Measurements from ENCODE around the gene GPR89A. TPM values are rescaled to one million over a fixed set of nuclear protein-coding genes. Genes with fewer than 3 reads are reported as not detected.
"Not testable (repeated sequence)": the region's sequence is repeated elsewhere in the genome, so short reads cannot be mapped to it uniquely, and the experiment has no call there.

Gene GPR89A
- total RNA-seq, 1 experiment from 2014 or later = 19.5 TPM

DNA sequence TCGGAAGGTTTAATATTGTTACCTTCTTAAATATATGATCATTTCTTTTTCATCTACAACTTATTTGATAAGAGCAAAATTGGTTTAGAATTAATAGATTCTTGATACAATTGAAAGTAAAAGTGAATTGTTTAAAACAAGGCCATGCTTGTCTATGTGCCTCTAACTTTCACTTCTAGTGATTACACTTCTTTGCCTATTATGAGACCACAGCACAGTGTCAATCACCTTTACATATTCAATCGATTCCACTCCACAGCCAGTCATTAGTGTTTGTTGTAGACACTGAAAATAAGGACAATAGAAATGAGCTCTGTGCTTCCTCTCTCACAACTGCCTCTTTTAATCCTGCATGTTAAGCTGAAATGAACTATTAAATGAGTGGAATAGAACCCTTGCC, 34.1 kb downstream of the GPR89A start:
- H3K4me2 ChIP-seq (ENCODE audit: low read length); H3K4me3 ChIP-seq (replicated peaks in 1 of 2; ENCODE audit: low read depth in 1 of 2, low read length in 2 of 2); intact Hi-C loops (cut with micrococcal nuclease); H3K27me3 ChIP-seq (ENCODE audit: insufficient read depth, low read length); H3K36me3 ChIP-seq (ENCODE audit: control insufficient read depth in 1 of 2, insufficient read depth in 2 of 2, low read length in 2 of 2); RAD21 ChIA-PET (ENCODE audit: low non-redundant PET in 1 of 2, low total read pairs in 2 of 2, uncharacterized antibody in 2 of 2, unreplicated experiment in 2 of 2); POLR2A ChIA-PET; DNase-seq (ENCODE audit: low read depth, low spot score); H2AFZ ChIP-seq (ENCODE audit: low read depth, low read length, poor library complexity, severe bottlenecking); BruUV-seq (replicated peaks); CTCF ChIA-PET; H3K9ac ChIP-seq (ENCODE audit: low read length); H3K4me1 ChIP-seq (ENCODE audit: control insufficient read depth in 1 of 2, insufficient read depth in 2 of 2, low read length in 2 of 2); H3K9me3 ChIP-seq (ENCODE audit: control insufficient read depth in 1 of 2, insufficient read depth in 1 of 2, low read depth in 1 of 2, low read length in 2 of 2); H3K9me2 ChIP-seq (ENCODE audit: insufficient read depth); H4K20me1 ChIP-seq (ENCODE audit: insufficient read depth); H3K27ac ChIP-seq (ENCODE audit: low read depth, low read length); ATAC-seq; H3K79me2 ChIP-seq (ENCODE audit: insufficient read depth, low read length): not testable (repeated sequence)

DNA sequence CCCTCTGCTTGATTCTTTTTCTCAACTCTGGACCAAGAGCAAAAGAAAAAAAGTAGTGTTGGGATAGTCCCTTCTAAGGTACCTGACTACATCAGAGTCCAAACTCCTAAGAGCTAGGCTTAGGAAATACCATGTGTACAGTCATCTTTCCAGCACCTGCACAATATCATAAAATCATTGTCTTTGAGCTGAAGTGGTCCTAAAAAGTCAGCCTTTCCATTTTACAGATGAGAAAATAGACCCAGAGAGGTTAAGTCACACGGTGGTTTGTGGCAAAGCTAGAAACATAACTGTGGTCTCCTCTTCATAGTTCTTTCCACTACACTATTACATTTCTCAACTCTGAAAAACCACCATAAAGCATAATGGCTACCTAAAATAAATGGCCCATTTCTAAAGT, 36.2 kb downstream of the GPR89A start:
- H2AFZ ChIP-seq (ENCODE audit: low read depth, low read length, poor library complexity, severe bottlenecking); DNase-seq (ENCODE audit: low read depth, low spot score); H3K27me3 ChIP-seq (ENCODE audit: insufficient read depth, low read length); H3K9me2 ChIP-seq (ENCODE audit: insufficient read depth); CTCF ChIA-PET; H3K79me2 ChIP-seq (ENCODE audit: insufficient read depth, low read length); H3K4me3 ChIP-seq (replicated peaks in 1 of 2; ENCODE audit: low read depth in 1 of 2, low read length in 2 of 2); POLR2A ChIA-PET; RAD21 ChIA-PET (ENCODE audit: low non-redundant PET in 1 of 2, low total read pairs in 2 of 2, uncharacterized antibody in 2 of 2, unreplicated experiment in 2 of 2); H3K36me3 ChIP-seq (ENCODE audit: control insufficient read depth in 1 of 2, insufficient read depth in 2 of 2, low read length in 2 of 2); H3K9ac ChIP-seq (ENCODE audit: low read length); H3K9me3 ChIP-seq (ENCODE audit: control insufficient read depth in 1 of 2, insufficient read depth in 1 of 2, low read depth in 1 of 2, low read length in 2 of 2); H3K4me2 ChIP-seq (ENCODE audit: low read length); H3K27ac ChIP-seq (ENCODE audit: low read depth, low read length); intact Hi-C loops (cut with micrococcal nuclease); H4K20me1 ChIP-seq (ENCODE audit: insufficient read depth); BruUV-seq (replicated peaks); ATAC-seq; H3K4me1 ChIP-seq (ENCODE audit: control insufficient read depth in 1 of 2, insufficient read depth in 2 of 2, low read length in 2 of 2): not testable (repeated sequence)

DNA sequence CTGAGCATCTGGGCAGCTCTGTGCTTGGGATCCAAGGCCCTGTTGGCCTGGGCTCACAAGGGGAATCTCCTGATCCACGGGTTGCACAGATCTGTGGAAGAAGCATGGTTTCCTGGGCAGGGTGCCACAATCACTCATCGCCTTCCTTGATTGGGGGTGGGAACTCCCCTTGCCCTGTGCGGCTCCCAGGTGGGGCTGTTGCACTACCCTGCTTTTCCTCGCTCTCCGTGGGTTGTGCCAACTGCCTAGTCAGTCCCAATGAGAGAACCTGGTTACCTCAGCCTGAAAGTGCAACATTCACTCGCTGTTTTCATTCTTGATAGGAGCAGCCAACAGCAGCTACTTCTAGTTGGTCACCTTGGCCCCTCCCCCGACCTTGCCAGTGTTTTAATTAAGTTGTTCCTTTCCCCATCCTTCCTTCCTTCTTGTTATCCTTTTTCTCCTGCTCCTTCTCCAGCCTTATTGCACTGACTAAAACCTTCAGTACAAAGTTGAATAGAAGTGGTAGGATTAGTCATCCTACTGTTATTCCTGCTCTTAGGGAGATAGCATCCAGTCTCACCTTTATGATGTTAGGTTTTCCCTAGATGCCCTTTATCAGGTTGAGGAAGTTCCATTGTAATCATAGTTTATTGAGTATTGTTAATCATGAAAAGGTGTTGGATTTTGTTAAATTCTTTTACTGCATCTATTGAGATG, 48.6 kb downstream of the GPR89A start:
- RAD21 ChIA-PET (ENCODE audit: low non-redundant PET in 1 of 2, low total read pairs in 2 of 2, uncharacterized antibody in 2 of 2, unreplicated experiment in 2 of 2); POLR2A ChIA-PET; H3K9ac ChIP-seq (ENCODE audit: low read length); H2AFZ ChIP-seq (ENCODE audit: low read depth, low read length, poor library complexity, severe bottlenecking); ATAC-seq; H3K9me2 ChIP-seq (ENCODE audit: insufficient read depth); H3K9me3 ChIP-seq (ENCODE audit: control insufficient read depth in 1 of 2, insufficient read depth in 1 of 2, low read depth in 1 of 2, low read length in 2 of 2); H3K79me2 ChIP-seq (ENCODE audit: insufficient read depth, low read length); DNase-seq (ENCODE audit: low read depth, low spot score); H3K4me1 ChIP-seq (ENCODE audit: control insufficient read depth in 1 of 2, insufficient read depth in 2 of 2, low read length in 2 of 2); H3K27me3 ChIP-seq (ENCODE audit: insufficient read depth, low read length); BruUV-seq (replicated peaks); H3K4me2 ChIP-seq (ENCODE audit: low read length); H4K20me1 ChIP-seq (ENCODE audit: insufficient read depth); H3K4me3 ChIP-seq (replicated peaks in 1 of 2; ENCODE audit: low read depth in 1 of 2, low read length in 2 of 2); H3K36me3 ChIP-seq (ENCODE audit: control insufficient read depth in 1 of 2, insufficient read depth in 2 of 2, low read length in 2 of 2); CTCF ChIA-PET; intact Hi-C loops (cut with micrococcal nuclease); H3K27ac ChIP-seq (ENCODE audit: low read depth, low read length): not testable (repeated sequence)

DNA sequence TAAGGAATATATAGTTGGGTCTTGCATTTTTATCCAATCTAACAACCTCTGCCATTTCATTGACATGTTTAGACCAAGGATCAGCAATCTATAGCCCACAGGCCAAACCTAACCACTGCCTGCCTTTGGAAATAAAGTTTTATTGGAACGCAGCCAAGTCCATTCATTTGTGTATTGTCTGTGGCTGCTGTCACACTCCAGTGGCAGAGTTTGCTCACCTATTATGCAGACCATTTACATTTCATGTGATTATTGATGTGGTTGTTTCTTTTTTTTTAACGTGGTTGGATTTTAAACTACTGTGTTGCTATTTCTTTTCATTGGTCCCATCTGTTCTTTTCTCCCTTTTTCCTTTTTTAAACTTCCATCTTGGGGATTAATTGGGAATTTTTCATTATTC, 54.7 kb downstream of the GPR89A start:
- intact Hi-C loops (cut with micrococcal nuclease); H3K27me3 ChIP-seq (ENCODE audit: insufficient read depth, low read length); RAD21 ChIA-PET (ENCODE audit: low non-redundant PET in 1 of 2, low total read pairs in 2 of 2, uncharacterized antibody in 2 of 2, unreplicated experiment in 2 of 2); H2AFZ ChIP-seq (ENCODE audit: low read depth, low read length, poor library complexity, severe bottlenecking); BruUV-seq (replicated peaks); H3K9ac ChIP-seq (ENCODE audit: low read length); H3K27ac ChIP-seq (ENCODE audit: low read depth, low read length); H4K20me1 ChIP-seq (ENCODE audit: insufficient read depth); ATAC-seq; H3K79me2 ChIP-seq (ENCODE audit: insufficient read depth, low read length); H3K9me3 ChIP-seq (ENCODE audit: control insufficient read depth in 1 of 2, insufficient read depth in 1 of 2, low read depth in 1 of 2, low read length in 2 of 2); H3K4me2 ChIP-seq (ENCODE audit: low read length); H3K4me1 ChIP-seq (ENCODE audit: control insufficient read depth in 1 of 2, insufficient read depth in 2 of 2, low read length in 2 of 2); H3K36me3 ChIP-seq (ENCODE audit: control insufficient read depth in 1 of 2, insufficient read depth in 2 of 2, low read length in 2 of 2); POLR2A ChIA-PET; H3K9me2 ChIP-seq (ENCODE audit: insufficient read depth); CTCF ChIA-PET; H3K4me3 ChIP-seq (replicated peaks in 1 of 2; ENCODE audit: low read depth in 1 of 2, low read length in 2 of 2); DNase-seq (ENCODE audit: low read depth, low spot score): not testable (repeated sequence)
